ENCODE data around the gene GOLM1.

DNA sequence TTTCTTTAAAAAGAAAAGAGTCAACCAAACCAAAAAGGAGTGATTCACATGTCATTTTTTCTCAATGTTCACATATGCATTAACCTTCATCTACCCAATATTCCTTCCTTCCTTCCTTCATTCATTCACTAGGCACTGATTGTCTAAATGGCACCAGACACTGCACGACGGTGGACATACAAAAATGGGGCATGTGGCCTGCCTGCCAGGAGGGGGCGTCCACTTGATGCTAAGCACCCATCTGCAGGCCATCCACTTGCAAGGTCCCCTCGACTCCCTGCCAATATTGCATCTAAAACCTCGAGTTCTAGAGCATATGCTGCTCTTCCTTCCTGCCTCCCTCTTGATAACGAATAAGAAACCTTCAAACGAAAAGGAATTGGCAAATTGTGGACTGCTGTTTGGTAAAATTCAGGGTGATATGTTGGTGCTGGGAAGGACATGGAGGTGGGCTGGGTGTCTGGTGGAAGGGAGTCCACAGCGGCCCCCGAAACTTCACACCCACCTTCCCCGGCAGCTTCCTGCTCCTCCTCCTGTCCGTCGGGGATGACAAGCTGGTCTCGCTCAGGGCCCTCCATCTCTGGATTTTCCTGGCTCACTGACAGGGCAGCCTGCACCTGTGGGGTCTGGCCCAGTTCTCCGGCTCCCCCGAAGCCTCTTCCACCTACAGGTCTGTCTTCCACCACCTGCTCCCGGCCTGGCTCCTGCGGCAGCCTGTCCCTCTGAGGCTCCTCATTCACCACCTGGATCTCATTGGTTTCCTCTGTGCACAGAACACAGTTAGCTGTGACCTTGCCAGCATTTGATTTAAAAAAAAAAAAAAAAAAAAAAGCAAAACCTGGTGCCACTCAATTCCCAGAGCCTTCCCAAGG lies 64.3 kb downstream of the GOLM1 start:
- no peak for TF ChIP-seq POLR2A (IDR thresholded peaks at IDR 0.05)
- TF ChIP-seq, protein P1, sequence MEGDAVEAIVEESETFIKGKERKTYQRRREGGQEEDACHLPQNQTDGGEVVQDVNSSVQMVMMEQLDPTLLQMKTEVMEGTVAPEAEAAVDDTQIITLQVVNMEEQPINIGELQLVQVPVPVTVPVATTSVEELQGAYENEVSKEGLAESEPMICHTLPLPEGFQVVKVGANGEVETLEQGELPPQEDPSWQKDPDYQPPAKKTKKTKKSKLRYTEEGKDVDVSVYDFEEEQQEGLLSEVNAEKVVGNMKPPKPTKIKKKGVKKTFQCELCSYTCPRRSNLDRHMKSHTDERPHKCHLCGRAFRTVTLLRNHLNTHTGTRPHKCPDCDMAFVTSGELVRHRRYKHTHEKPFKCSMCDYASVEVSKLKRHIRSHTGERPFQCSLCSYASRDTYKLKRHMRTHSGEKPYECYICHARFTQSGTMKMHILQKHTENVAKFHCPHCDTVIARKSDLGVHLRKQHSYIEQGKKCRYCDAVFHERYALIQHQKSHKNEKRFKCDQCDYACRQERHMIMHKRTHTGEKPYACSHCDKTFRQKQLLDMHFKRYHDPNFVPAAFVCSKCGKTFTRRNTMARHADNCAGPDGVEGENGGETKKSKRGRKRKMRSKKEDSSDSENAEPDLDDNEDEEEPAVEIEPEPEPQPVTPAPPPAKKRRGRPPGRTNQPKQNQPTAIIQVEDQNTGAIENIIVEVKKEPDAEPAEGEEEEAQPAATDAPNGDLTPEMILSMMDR (IDR thresholded peaks at IDR 0.05): peak in 2 of 6 experiments; percentile 16 to 27

Measured in esophagus squamous epithelium (tissue), 4 donors.